GM18873 (cell line): ENCODE data around the gene KRT15.

Source experiments
- ATAC-seq: cut with Tn5 transposase; IDR thresholded peaks from one replicate; pipeline ENCODE4 v1.9.1; 2021; ENCODE audit warnings: mild to moderate bottlenecking, moderate library complexity, moderate number of reproducible peaks; ENCODE audit not compliant: unreplicated experiment, low FRiP score

The KRT15 gene

DNA sequence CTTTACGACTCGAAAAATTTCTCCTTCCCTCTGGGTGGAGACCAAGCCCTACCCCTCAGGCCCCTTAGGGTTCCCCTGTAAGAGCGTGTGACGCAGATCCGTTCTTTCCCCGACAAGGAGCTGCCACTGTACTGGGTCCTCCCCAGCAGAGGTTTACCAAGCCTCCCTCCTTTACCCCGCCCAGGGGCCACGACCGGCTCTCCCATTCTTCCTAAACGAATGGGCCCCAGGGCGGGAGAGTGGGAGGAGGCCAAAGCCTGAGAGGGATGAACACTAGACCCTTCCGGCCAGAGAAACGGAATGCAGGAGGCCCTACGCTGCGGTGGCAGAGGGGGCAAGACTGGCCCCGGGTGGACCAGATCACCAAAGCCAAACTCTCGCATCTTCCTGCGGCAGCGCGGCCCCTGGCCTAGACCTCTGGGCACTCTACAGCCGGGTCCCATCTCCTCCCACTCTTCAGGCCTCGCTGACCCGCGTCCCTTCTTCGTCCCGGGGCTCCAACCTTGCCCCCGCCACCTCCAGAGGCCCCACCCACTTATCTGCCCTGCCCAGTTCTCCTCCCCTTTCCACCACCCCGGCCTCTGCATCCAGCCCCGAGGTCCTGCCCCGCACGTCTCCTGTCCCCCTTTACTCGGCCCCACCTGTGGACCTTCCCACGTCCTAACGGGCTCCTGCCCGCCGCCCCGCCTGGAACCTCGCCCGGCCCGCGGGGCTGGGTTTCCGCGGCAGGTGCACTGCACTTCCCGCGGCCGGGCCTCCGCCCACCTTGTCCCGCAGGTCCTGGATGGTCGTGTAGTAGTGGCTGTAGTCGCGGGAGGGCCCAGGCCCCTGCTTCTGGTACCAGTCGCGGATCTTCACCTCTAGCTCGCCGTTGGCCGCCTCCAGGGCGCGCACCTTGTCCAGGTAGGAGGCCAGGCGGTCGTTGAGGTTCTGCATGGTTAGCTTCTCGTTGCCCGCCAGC is 8.7 kb upstream of the KRT15 start:
- no peak for ATAC-seq

DNA sequence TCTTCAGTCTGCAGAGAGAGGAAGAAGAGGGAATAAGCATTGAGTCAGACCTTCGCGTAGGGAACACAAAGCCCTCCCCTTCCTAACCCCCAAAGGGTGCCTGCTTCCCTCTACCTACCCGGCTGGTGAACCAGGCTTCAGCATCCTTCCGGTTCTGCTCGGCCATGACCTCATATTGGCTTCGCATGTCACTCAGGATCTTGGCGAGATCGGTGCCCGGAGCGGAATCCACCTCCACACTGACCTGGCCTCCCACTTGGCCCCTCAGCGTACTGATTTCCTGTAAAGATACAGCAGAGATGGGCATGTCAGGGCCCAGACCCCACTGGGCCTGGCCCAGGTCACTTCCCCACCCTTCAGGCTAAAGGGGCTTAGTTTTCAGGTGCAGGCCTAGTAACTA is 5.6 kb upstream of the KRT15 start:
- ATAC-seq: no peak

DNA sequence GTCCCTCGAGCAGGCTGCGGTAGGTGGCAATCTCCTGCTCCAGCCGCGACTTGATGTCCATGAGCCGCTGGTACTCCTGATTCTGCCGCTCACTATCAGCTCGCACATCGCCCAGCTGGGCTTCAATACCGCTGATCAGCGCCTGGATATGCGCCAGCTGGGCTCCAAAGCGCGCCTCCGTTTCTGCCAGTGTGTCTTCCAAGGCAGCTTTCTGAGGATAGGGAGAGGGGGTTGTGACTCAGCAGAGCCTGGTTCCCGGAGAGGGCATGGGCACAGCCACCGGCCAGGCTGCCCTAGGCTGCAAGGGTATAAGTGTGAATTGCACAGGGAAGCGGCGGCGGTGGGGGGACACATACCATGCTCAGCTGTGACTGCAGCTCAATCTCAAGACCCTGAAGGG is 5.1 kb upstream of the KRT15 start:
- no peak for ATAC-seq

DNA sequence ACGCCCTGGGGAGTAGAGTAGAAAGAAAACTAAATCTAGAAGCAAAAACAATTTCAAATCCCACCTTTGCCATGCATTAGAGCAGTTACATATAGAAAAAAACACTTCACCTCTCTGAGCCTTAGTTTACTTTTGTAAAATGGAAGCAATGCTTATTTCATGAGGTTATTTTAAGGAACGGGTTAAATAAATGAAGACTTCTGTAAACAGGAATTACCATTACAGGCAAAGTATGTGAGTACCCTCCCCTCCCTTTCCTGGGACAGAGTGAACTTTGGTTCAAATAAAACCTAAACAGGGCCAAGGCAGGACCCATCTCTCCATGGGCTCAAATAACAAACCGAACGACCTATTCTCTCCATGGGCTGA is 4.5 kb upstream of the KRT15 start:
- ATAC-seq: no peak

DNA sequence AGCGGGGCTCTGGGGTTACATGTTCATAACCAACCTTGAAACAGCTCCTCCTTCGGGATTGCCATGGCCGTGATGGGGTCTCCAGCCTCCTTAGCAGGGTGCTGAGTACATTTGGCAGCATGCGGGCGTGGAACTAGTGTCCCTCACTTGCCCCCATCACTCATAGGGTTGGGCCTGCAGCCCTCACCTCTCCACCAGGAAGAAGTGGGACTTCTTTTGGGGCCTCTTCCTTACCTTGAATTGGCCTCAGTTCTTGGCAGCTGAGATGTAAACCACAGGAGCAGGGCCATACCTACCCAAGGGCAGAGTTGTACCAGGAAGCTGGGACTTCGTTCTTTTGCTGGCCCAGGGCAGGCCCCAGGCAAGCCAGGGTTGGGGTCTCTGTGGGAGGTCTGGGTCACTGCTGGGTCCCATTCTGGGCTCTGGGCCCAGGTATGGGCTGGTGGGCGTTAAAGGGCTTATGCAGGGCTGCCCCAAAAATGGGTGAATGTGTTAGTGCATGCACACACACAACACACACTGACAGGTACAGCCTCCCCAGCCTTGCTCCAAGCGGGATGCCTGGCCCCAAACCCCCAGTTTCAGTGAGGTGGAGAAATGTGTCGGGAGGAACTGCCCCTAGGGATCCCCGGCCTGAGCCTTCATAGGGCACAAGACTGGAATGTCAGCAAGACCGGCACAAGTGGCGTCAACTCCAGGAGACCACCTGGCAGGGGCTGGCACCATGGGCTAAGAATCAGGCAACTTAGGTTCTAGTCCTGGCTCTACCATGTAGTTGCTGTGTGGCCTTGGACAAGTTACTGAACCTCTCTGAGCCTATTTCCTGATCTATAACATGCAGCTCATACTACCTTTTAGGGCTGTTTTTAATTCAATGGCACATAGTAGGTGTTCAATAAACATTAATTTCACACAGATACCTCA is 3.9 kb upstream of the KRT15 start:
- ATAC-seq: no peak

DNA sequence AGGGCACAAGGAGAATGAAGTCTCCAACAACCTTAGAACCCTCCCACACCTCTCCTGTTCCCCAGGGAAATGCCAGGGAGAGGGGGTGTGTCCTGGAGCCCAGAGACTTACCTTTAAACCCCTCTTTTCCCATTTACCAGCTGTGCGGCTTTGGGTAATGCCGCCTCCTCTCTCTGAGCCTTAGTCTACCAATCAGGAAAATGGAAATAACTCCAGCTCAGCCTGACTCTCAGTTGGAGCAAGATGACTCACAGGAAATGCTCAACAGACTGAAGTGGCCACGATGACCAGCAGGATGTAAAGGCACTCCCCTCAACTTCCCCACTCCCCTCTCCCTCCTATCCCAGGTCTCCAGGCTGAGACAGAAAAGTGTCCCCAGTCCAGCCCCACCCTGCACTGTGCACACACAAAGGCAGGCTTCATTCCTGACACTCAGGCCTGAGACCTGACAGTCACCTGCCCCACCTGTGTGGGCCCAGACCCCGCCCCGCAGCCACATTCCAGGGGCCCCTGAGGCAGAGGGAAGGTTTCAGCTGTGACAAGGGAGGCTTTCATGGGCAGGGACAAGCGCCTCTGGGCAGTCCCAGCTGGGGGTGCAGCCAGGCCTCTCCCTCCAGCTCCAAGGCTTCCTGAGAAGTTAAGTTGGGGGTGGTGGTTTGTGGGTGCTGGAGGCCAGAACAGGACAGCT is 3.0 kb upstream of the KRT15 start:
- no peak for ATAC-seq

DNA sequence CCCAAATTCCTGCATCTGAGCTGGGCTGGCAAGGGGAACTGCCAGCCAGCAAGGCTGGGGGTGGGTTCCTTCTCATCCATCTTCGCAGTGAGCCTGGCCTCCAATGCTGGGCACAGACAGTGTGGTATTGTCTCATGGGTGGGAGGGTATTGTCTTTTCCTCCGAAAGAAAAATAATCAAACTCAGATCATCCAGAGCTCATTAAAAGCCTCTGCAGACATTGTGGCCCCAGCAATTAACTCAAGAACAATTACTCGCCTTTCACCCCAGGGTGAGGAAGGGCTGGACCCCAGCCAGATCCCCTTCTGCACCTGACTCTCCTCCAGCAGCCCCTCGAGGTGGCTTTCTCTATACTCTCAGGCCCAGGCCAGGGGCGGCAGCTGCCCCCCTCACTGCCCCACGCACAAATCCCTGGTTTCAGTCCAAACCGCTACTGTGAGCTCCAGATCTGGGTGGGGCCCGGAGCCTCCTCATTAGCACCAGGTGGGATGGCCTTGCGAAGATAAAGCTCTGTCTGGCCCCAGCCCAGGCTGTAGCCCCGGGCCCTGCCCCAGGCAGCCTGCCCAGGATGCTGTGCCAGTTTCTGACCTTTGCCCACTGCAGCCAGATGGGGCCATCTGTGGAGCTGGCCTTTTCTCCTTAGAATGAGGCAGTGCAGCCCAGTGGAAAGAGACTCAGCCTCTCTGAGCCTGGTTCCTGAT is 2.3 kb upstream of the KRT15 start:
- no peak for ATAC-seq

DNA sequence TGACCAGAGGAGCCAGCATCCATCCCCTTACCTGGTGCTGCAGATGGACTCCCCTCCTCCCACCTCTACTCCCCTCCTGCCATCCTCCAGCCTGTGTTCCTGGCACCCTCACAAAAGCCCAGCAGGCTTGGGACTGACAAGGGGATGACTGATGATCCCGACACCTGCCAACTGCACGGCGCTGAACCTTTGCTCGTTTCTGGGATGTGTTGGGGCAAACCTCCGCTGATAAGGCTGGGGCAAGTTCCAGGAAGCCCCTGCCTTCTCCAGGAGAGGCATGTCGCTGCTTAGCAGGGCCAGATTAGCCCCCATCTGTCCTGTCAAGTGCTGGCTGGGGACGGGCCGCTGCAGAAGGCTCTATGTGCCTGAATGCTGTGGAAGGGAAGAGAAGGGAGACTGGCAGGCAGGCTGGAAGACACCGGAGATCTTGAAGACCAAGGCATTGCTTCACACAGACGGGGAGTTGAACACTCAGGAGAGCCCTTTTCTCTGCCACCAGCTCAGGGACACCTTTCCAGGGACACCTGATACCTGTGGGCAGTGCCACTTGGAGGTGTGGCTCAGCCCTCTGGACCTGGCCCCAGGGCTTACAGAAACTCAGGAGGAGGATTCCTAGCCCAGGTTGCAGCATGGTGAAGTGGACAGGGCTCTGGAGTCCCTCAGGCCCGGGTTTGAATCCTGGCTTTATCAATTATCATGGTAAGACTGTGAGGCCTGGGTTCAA is 973 bp upstream of the KRT15 start:
- ATAC-seq: no peak

DNA sequence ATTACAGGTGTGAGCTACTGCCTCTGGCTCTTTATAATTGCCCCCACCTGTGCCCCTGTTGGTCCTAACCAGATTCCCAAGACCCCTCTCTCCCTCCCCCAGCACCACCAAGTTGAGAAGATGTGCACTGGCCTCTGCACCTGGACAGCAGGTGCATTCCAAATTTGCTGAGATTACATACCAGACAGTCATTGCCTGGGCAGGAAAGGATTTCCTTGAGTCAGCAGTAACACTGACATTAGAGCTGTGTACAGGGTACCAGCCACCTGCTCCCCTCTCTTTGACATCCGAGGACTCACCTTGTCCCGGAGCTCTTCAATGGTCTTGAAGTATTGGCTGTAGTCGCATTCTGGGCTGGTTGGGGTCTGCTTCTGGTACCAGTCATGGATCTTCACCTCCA is 659 bp downstream of the KRT15 start:
- ATAC-seq: no peak

DNA sequence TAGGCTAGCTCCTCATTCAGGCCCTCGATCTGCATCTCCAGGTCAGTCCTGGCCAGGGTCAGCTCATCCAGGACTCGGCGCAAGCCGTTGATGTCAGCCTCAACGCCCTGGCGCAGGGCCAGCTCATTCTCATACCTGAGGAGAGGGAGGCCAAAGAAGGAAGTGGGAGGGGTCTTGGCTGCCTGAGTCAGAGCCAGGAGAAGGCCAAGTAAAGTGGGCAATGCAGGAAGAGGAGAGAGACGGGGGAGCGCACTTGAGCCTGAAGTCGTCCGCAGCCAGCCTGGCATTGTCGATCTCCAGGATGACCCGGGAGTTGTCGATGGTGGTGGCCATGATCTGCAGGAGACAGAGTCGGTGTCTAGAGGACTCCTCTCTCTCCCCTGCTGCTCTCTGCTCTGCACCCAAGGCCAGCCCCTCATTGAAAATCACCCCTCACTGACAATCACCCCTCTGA is 1.8 kb downstream of the KRT15 start:
- no peak for ATAC-seq

DNA sequence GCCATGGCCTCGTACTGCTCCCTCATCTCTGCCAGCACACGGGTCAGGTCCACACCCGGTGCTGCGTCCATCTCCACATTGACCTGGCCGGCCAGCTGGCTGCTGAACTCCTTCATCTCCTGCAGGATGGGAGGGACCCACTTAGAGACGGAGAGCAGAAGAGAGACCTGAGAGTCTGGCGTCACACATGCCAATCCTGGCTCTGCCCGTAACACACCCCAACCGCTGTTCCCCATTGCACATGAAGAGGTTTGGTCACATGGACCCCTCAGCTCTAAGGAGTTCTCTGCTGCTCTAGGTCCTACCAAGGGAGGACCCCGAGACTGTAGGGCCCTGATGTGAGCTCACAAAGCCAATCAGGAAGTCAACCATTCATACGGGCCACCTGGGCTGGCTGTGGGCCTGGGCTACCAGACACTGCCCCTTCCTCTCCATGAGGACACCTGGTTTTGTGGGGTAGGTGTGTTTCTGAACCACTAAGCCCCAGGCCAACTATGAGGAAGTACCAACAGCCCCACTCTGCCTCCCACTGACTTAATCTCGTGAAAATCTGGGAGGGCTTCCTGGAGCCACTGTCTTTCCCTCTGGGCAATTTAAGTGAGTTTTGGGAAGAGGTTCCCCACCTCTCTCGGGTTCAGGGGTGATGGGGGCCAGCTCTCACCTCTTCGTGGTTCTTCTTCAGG is 2.4 kb downstream of the KRT15 start:
- ATAC-seq: no peak

DNA sequence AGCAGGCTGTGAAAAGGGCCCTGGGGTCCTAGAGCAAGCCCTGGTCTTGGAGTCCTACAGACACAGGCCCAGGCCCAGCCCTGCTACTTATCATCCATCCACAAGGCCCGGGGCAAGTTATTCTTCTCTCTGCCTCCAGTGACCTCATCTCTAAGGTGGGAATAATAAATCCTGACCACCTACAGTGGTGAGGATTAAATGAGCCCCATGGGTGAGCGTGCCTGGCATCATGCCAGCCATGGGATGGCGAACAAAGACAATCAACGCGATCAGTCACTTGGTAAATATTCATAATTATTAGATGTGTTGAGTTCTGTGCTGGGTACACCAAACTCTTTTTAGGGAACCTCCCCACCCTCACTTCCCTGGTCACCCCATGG is 5.5 kb downstream of the KRT15 start:
- ATAC-seq: no peak

DNA sequence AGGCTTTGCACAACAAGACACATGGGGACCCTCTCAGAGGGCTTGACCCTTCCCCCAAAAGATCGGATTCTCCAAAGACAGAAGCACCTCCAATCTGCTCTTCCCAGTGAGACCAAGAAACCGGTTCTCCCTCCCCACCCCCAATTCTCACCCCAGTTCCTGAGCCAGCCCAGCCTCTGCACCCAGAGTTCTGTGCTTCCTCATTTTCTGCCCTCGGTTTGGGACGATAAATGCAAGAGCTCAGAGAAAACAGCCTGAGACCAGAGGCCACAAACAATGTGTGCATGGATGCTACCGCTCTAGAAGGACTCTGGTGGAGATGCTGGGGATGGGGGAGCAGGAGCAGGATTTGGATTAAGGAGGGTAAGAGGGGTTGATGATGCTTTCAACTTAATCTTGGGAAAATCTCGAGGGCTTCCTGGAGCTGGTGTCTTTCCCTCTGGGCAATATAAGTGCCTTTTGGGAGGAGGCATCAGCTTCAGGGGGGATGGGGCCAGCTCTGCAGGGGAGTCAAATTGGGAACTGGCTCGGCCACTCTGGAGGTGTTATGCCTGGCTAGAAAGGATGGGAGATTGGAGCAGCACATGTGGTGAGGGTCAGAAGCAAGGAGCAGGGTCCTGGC is 6.0 kb downstream of the KRT15 start:
- ATAC-seq: no peak

DNA sequence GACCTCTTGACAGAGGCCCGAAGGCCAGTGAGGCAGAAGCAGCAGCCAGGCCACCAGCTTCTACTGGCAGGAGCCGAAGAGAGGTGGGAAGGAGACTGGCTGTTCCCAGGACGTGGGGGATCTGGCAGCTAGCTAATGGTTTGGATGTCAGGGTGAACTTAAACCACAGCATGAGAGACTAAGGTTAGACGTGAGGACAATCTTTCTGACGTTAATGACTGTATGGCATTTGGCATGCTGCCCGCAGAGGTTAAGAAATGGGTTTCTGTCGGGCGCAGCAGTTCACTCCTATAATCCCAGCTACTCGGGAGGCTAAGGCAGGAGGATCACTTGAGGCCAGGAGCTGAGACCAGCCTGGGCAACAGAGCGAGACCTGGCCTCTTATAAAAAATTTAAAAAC is 7.0 kb downstream of the KRT15 start:
- ATAC-seq: no peak

DNA sequence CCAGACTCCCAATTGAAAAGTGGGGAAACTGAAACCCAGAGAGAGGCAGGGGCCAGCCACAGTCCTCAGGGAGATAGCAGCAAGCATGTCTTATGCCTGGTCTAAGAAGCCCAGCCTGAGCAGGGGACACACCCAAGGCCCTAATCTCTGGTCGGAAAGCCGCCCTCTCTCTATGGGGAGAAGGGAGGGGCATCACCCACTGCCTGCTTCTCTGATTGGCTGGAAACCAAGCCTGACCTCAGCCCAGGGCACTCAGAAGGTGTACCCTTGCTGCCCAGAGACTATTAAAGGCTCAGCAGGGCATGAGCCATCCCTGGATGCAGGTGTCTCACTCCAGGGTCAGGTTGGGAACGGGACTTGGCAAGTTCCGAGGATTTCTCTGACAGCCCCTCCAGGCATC is 7.6 kb downstream of the KRT15 start:
- no peak for ATAC-seq

DNA sequence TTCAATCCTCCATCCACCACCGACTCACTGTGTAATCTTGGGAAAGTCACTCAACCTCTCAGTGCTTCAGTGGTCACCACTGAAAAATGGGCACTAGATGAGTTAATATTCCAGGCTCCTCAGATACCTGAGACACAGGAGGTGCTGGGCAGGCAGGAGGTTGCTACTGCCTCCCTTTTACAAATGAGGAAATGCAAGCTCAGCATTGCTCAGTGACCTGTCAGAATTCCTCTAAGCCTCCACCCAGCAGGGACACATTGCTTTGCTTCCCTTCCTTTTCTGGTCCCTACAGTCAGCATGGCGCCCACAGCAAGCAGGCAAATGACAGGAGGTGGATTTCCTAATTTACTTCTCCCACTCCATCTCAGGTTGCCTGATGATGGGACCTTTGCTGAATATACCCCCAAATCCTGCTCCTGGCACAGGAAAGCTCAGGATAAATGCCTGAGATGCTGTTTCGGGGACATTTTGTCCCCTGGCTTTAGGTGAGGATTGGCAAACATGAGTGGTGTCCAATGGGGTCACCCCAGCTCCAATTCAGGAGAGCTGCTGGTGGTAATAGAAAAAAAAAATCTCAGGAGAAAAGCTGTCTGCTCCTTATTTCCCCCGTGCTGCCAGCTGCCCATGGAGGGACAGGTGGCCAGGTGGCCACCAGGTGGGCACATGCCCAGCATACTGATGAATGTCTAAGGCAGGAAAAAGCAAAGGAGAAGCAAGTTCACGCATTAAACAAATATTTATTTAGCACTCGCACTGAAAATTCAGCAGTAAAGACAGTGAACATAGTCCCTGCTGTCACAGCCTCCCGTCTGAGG is 8.2 kb downstream of the KRT15 start:
- no peak for ATAC-seq

DNA sequence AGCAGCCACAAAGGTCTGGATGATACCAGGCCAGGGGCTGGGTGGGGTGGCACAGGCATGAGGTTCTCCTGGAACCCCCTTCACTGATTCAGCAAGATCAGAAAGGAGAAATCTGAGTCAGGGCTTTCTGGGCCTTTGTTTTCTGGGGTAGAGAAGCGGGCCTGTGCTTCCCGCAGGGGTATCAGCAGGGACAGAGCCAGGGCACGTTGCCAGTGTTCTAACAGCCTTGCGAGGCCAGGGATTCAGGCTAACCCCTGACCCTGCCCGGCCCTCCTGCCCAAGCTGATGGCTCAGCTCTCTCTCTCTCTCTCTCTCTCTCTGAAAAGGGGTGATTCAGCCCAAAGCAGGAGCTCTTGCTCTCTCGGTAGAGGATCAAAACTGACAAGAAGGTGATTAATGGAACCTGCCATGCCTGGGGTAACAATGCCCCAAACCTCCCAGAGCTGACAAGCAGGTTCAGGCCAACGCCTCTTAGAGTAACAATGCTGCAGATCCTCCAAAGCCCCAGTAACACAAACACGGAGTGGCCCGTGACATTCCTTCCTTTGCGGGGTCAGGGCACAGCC is 11.3 kb downstream of the KRT15 start:
- ATAC-seq: no peak
